ENCODE measurements around the gene TARBP1.

DNA sequence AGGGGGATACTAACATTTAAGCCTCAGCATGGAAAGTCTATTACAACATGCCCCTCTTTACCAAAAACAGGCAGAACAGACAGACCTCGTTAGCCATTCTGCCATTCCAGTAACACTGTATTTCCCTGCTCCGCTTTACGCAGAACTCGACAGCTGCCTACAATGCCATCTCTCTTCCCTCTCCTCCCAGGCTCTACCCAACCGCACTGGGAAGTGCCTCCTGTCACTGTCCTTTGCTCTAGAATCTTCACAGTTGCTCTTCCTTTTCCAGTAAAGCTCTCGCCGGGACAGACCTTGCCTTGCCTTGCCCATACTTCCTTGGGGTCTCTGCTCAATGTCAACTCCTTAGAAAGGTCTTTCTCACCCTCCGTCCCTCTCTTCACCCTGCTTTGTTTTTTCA lies 82.9 kb downstream of the TARBP1 start:
- TF ChIP-seq EP300 (IDR thresholded peaks at IDR 0.05) (no peak), POLR2A (IDR thresholded peaks at IDR 0.05) (no peak), POLR2AphosphoS5 (IDR thresholded peaks at IDR 0.05) (no peak)
- TF ChIP-seq, protein P1, sequence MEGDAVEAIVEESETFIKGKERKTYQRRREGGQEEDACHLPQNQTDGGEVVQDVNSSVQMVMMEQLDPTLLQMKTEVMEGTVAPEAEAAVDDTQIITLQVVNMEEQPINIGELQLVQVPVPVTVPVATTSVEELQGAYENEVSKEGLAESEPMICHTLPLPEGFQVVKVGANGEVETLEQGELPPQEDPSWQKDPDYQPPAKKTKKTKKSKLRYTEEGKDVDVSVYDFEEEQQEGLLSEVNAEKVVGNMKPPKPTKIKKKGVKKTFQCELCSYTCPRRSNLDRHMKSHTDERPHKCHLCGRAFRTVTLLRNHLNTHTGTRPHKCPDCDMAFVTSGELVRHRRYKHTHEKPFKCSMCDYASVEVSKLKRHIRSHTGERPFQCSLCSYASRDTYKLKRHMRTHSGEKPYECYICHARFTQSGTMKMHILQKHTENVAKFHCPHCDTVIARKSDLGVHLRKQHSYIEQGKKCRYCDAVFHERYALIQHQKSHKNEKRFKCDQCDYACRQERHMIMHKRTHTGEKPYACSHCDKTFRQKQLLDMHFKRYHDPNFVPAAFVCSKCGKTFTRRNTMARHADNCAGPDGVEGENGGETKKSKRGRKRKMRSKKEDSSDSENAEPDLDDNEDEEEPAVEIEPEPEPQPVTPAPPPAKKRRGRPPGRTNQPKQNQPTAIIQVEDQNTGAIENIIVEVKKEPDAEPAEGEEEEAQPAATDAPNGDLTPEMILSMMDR (IDR thresholded peaks at IDR 0.05) = no peak
